ENCODE data around the gene JUNB.

Gene JUNB

DNA sequence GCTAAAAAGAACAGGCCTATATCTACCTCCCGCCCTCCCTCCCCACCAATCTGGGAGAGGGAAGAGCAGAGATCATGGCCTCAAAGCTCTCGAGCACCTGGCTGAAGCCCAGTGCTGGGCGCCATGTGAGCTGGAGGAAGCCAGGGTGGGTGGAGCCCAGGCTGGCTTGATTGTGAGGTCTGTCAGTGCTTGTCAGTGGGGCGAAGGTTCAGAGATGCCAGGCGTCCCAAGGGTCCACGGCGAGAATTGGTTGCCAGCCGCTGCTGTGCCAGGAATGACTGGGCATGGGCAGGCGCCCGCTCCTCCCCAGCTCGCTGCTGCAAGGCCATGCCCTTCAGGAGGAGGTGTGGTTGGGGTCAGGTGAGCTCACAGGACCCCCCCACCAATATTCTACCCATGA, 28.2 kb upstream of the JUNB start:
- no peak for TF ChIP-seq MYC (IDR thresholded peaks at IDR 0.05; ENCODE audit: low read depth, low read length)
- TF ChIP-seq, protein P1, sequence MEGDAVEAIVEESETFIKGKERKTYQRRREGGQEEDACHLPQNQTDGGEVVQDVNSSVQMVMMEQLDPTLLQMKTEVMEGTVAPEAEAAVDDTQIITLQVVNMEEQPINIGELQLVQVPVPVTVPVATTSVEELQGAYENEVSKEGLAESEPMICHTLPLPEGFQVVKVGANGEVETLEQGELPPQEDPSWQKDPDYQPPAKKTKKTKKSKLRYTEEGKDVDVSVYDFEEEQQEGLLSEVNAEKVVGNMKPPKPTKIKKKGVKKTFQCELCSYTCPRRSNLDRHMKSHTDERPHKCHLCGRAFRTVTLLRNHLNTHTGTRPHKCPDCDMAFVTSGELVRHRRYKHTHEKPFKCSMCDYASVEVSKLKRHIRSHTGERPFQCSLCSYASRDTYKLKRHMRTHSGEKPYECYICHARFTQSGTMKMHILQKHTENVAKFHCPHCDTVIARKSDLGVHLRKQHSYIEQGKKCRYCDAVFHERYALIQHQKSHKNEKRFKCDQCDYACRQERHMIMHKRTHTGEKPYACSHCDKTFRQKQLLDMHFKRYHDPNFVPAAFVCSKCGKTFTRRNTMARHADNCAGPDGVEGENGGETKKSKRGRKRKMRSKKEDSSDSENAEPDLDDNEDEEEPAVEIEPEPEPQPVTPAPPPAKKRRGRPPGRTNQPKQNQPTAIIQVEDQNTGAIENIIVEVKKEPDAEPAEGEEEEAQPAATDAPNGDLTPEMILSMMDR (IDR thresholded peaks at IDR 0.05; ENCODE audit: low read depth, low read length) = no peak
- no peak for TF ChIP-seq POLR2A (IDR thresholded peaks at IDR 0.05; ENCODE audit: extremely low read depth, insufficient read length)
- TF ChIP-seq, protein P2, sequence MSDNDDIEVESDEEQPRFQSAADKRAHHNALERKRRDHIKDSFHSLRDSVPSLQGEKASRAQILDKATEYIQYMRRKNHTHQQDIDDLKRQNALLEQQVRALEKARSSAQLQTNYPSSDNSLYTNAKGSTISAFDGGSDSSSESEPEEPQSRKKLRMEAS (IDR thresholded peaks at IDR 0.05; ENCODE audit: low read depth, low read length) = no peak
- no peak overlapping the region for H3K4me3 ChIP-seq (ENCODE audit: low read depth, low read length)
- DNase-seq (ENCODE audit: low read depth) = no peak

DNA sequence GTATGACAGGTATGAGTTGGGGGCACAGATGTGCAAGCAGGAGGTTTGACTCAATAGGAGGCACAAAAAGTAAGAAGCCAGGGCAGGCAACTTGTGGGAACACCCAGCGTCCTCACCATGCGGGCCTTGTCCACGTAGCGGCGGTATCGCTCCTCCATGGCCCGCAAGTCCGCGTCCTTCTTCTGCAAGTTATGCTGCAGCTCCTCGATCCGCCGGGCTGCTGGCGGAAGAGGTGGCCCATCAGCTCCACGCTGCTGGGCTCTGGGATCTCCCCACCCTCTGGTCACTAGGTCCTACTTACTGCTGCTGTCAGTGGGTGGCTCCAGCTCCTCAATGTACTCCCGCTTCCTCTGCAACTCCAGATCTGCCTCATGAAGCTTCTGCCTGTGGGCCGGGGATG, 26.6 kb upstream of the JUNB start:
- TF ChIP-seq, protein P2 (IDR thresholded peaks at IDR 0.05; ENCODE audit: low read depth, low read length) = no peak
- TF ChIP-seq POLR2A (IDR thresholded peaks at IDR 0.05; ENCODE audit: extremely low read depth, insufficient read length) = no peak
- TF ChIP-seq MYC (IDR thresholded peaks at IDR 0.05; ENCODE audit: low read depth, low read length) = no peak
- TF ChIP-seq, protein P1 (IDR thresholded peaks at IDR 0.05; ENCODE audit: low read depth, low read length) = no peak
- DNase-seq (ENCODE audit: low read depth) = no peak
- H3K4me3 ChIP-seq (ENCODE audit: low read depth, low read length) = no peak overlapping the region

DNA sequence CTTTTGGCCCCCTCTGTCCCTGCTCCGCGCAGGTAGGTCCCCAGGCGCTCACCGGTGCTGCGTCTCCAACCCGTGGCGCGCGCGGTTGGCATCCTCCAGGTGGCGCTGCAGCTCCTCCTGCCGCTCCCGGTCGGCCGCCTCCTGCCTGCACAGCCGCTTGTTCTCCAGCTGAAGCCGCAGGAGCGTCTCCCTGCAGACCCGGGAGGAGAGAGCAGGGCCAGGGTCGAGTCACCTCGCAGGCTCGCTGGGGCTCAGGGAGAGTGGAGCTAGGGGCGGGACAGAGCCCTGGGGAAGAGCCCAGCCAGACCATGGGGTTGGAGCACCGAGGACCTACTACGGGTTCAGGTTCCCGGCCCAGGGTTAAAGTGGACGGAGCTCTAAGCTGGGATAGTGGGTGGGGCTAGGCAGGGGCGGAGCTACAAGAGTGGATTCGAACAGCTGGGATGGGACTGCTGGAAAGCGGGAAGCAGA, 25.2 kb upstream of the JUNB start:
- peak overlapping the region; percentile 38 for H3K4me3 ChIP-seq (ENCODE audit: low read depth, low read length)
- peak; percentile 43; the same call in 1 of the 2 replicates for TF ChIP-seq MYC (IDR thresholded peaks at IDR 0.05; ENCODE audit: low read depth, low read length)
- TF ChIP-seq, protein P1 (IDR thresholded peaks at IDR 0.05; ENCODE audit: low read depth, low read length) = peak; percentile 40
- TF ChIP-seq POLR2A (IDR thresholded peaks at IDR 0.05; ENCODE audit: extremely low read depth, insufficient read length) = no peak
- TF ChIP-seq, protein P2 (IDR thresholded peaks at IDR 0.05; ENCODE audit: low read depth, low read length) = no peak; the same call in 1 of the 2 replicates
- peak; percentile 80 for DNase-seq (ENCODE audit: low read depth)

DNA sequence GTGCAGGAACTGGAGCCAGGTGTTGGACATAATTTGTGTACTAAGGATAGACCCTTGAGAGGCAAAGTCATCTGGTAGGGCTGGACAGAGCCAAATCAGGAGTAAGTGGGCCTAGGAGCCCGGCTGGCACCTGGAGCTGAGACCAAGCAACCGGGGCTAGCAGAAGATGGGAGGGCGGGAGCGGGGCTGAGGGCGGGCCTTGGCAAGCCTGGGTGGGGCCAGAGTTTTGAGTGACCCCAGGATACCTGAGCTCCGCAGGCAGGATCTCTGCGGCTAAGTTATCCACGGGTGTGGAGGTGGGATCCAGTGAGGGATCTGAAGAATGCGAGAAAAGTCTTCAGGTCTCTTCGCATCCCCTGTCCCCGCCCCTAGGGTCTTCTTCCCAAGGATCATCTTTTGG, 24.1 kb upstream of the JUNB start:
- DNase-seq (ENCODE audit: low read depth) = no peak
- TF ChIP-seq, protein P1 (IDR thresholded peaks at IDR 0.05; ENCODE audit: low read depth, low read length) = no peak
- no peak for TF ChIP-seq POLR2A (IDR thresholded peaks at IDR 0.05; ENCODE audit: extremely low read depth, insufficient read length)
- TF ChIP-seq, protein P2 (IDR thresholded peaks at IDR 0.05; ENCODE audit: low read depth, low read length) = no peak
- H3K4me3 ChIP-seq (ENCODE audit: low read depth, low read length) = no peak overlapping the region

DNA sequence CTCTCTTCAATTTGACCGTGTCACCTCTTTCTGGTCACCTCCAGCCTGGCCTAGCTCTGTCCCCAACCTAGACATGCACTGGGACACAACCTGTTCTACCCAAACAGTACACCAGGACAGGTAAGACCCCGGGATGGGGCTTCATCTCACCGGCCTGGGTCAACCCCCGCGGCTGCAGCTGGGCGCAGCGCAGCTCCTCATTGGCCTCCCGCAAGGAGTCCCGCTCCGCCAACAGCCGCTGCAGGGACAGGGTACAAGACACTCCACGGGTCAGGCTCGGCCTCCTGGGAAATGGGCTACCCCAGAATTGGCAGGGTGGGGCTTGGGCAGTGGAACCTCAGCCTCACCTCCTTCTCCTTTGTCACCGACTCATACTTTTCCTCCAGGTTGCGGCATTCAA, 23.6 kb upstream of the JUNB start:
- no peak for DNase-seq (ENCODE audit: low read depth)
- TF ChIP-seq, protein P2 (IDR thresholded peaks at IDR 0.05; ENCODE audit: low read depth, low read length) = no peak
- no peak for TF ChIP-seq POLR2A (IDR thresholded peaks at IDR 0.05; ENCODE audit: extremely low read depth, insufficient read length)
- TF ChIP-seq MYC (IDR thresholded peaks at IDR 0.05; ENCODE audit: low read depth, low read length) = no peak
- TF ChIP-seq, protein P1 (IDR thresholded peaks at IDR 0.05; ENCODE audit: low read depth, low read length) = no peak

More for the DNA sequence above, 23.6 kb upstream of the JUNB start:
- H3K4me3 ChIP-seq (ENCODE audit: low read depth, low read length) = no peak overlapping the region
